NCI-H2227 (cell line): ENCODE results near the gene E2F2.
A peak's percentile ranks its signal among the peaks of the same experiment; 100 is the strongest.

ENCODE experiments used
- DNase-seq: peaks from one replicate; lab custom pipeline; 2025; ENCODE audit not compliant: unreplicated experiment; lab: John Stamatoyannopoulos, UW

E2F2 gene

DNA sequence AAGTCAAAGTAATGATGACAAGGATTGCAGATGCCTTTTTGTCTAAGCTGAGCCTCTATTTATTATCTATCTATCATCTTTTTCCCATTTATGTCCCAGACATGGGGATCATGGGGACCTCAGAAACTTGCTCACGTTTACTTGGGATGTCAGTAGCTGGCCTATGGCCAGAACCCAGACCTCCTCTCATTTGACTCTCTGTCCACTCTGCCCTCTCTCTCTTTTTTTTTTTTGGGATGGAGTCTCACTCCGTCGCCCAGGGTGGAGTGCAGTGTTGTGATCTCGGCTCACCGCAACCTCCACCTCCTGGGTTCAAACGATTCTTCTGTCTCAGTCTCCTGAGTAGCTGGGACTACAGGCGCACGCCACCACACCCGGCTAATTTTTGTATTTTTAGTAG lies 32.0 kb upstream of the E2F2 start:
- no peak for DNase-seq

DNA sequence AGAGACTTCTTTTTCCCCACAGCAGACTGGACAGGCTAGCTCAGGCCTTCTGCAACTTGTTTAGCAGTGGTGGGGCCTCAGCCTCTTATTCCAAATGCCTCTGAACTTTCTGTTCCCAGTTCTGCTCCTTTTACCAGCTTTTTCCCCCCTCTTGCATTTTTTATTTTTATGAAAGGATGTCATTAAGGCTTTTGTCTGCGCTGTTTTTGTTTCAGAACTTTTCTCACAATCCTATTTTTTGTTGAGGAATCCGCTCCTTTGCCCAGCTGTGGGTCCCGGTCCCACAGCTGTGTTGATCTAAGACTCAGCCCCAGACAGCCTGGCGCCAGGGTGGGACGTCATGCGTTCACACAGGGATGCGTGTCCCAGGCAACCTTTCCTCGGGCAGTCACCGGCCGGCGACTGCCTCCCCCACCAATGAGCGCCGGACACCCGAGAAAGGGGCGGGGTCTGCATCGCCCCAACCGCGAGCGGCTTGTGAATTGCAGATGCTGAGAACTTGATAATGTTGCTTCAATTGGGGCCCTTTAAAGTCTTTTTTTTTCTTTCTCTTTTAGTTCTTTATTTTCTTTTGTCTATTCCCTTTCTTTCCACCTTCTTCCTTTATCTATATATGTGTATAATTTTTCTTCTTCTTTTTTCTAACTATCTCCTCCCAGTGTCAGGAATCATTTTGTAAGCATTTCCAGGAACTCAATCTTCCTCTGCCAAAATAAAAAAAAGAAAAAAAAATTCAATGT lies 31.3 kb upstream of the E2F2 start:
- DNase-seq, result peak; percentile 96

DNA sequence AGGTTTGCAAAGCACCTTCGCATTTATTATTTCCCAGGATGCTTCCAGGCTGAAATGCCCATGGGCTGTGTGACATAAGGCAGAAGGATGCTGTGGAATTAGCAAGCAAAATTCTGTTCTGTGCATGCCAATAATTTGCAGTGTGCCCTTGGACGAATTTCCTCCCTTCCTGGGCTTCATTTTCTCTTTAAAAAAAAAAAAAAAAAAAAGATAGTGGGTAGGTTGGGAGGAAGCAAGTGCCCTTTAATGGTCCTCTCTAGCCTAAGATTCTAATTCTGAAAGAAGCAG lies 30.7 kb upstream of the E2F2 start:
- DNase-seq, result no peak

DNA sequence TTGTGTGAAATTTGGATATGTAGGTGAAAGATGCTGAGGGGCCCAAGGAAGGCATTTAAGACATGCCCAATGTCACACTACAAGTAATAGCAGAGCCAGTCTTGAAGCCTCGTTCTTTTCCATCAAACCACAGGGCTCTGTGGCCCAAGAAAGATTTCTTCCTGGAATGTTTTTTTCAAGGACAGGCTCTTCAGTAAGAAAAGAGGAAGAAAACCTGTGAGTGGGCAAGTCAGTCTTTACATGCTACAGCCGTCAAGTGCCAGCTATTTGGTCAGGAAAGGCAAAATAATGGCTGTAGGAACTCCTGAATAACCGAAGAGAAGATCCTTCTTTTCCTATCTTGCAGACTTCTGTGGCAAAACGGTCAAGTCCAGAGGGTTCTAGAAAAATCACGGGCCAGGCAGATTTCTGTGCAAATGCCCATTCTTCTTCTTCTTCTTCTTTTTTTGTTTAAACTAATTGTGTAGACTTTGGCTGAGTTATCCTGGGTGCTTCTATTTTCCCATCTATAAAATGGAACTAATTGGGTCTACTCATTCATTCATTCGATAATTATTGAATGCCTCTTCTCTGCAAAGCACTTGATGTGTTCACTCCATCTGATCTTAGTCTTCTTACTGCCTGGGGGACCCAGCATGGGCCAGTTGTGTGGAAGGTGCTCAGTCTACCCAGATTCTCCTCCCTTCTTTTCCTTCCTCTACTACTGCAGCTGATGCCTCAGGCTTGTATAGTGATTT lies 30.2 kb upstream of the E2F2 start:
- no peak for DNase-seq

DNA sequence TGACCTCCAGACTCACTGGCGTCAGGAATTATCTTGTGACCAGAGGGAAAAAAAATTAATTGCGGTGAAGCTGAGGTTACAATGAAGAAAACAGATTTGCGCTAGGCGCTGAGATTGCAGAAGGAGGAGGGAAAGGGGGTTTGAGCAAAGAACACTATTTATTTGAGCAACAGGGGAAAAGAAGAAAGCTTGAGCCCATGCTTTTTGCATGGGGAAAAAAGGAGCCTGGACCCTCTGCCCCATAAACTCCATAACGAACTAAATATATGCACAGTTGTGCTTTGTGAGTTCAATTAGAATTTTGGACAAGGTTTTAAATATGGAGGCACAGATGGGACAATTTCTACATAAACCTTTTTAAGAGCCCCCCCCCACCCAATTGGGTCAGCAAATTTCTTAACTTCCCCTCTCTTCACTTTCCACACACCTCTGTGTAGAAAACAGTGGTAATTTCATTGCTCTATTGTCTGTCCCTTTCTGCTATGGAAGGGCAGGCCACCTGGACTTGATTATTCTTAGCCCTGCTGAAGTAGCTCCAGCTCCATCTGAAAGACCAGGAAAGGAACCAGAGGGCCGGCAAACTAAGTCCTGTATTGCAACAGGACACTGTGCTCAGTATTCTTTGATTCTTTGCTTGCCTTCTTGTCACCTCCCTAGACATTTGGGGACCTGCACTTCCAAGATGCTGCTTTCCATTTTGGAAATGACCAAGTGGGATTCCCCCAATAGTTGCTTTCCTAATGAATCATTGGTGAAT lies 29.1 kb upstream of the E2F2 start:
- DNase-seq, result peak; percentile 85

DNA sequence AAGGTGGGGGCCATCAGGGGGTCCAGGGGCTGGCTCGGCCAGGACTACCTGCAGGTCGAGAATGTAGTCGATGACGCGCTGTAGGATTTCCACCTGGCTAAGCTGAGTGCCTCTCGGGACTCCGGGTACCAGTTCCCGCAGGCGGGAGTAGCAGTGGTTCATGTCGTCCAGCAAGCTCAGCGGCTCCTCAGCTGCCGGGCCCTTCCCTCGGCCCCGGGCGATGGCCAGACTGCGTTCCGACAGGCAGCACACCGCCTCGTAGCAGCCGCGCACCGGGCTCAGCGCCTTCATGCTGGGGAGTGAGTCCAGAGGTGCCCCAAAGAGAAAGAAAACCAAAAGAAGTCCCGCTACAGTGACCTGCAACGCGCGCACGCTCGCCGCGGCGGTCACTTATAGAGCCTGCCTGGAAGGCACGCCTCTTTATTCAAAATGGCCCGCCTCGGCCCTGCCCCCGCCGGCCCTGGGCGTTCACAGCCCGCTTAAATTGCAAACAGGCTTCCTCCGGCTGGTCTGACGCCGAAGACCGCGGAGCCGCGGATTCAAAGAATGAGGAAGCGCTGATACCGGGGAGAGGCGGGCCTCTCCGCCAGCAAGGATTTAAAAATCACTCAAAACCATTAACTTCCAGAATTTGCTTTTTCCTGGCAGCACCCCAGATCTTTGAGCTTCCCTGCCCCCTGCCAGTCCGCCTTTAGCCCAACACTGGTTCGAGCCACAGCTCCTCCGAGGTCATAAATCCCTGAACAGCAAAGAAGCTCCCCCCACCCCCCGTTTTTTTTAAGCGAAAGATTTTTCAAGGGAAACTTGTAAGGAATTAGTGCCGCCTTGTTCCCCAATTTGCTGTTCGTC lies 28.3 kb upstream of the E2F2 start, which contains the start of gene ID3:
Gene ID3 (minus strand): TSS at position 366 of the 849 bp plus-strand sequence. CDS start 75 bp downstream, at position 291.
- DNase-seq, result peak; percentile 98

DNA sequence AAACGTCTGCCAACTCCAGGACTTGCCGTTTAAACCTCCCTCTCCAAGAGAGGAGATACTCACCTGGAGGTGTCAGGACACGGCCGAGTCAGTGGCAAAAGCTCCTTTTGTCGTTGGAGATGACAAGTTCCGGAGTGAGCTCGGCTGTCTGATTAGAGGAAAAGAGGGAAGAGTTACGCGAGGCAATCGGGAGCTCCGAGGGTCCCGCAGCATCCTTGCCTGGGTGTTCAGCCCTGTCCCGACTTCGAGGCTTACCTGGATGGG lies 27.8 kb upstream of the E2F2 start:
- DNase-seq, result no peak

DNA sequence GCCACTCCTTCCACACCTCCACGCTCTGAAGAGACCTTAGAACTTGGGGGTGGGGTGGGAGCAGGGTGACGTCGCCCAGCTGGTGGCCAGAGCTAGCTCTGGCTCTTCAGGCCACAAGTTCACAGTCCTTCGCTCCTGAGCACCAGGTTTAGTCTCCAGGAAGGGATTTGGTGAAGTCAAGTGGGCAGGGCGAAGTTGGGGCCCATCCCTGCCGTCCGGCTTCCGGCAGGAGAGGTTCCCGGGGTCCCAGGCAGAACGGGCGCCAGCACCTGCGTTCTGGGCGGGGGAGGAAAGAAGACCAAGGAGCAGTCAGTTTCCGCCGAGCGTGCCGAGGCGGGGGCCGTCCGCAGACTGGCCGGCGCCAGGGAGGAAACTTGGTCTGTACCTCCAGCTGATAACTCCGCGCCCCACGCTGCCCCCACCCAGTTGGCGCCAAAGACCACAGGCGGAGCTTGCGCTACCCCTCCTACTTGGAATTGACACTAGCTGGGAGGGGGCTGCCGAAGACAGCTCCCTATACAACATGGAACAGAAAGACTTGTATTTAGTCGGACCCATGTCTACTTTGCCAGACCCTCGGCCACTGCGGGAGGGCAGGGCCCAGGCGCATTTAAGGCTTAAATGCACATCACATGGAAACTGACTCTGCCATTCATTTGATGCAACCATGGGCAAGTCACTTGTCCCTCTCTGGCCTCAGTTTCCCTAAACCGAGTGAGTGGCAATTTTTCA lies 27.3 kb upstream of the E2F2 start:
- peak; percentile 67 for DNase-seq

DNA sequence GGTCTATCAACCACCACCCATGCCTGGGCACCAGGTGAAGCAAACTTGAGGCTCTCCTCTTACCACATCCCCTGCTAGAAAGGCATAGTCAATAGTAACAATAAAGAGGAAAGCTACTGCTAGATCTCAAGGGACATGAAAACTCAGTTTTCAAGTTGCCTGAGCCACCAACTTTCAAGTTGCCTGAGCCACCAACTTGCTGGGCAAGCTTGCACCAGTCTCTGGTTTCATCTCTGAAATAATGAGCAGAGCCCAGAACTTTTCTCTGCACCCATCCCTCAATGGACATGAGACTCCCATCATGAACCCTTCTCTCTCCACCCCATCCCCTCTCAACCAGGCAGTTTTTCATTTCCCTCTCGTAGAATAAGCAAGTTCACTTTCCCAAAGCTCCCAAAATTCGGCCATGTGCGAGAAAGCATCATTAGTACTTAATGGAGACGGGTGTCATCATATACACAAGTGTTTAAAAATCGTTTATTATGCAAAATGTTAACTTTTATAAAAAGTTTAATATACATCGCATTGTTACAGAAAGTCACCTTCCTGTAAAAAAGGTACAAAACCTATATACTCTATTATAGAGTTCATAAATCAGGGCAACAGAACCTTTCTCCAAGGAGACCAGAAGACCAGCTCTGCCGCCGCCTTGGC lies 26.6 kb upstream of the E2F2 start:
- no peak for DNase-seq

DNA sequence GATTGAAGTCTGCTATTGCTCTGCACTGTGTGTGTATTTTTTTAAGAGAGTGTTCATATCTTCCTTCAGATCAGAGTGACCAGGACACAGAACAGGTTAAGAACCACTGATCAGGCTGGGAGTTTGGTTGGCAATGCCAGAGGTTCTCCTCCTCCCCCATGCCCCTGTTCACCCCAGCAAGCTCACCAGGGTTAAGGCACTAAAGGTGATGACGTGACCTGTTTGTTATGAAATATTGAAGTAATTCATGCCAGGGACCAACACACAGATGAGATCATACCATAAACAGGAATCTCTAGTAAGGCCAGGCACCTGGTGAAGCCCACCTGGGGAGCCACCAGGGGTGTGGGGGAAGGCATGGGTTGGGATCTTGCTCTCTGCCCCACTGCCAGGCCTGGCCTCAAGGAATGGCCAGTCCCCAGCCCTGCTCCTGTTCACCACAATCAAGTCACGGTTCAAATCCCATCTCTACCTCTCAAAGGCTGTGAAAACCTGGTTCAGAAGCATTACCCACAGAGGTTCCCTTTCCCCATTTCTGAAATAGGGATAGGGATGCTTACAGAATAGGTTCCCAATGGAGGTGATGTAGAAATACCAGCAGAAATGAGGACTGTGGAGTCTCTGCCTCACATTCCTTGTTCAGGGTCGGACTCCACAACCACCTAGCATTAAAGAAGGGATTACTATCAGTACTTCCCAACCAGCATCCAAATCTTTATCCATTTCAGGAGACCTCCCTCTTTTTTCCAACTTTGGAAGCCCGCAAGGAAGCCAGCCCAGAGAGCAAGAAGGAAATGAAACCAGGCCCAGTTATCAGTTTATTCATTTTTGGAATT lies 25.8 kb upstream of the E2F2 start:
- no peak for DNase-seq

DNA sequence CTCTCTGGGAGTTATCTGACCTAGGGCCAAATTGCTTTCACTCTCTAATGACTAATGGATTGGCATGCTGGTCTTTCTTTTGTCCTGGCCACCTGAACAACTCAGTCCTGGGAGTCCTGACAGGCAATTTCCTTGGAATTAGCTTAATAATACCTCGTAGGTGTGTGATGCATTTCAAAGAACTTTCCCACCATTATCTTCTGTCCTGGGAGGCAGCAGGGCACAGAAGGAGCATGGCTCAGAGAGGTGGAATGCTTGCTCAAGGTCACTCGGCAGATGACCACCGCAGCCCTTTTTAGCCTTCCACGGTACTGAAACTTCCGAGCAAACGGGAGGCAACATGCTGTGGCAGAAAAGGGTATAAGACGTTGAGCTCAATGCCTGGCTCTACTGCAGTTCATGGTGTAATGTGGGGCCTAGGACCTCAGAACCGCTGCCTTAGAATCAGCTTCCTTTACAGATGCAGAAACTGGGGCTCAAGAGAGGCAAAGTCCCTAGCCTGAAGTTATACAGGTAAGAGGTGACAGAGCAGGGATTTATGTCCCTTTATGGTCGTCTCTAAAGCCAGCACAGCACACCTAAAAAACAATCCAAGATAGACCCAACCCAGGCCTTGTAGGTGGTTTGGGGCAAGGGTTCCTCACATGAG lies 25.1 kb upstream of the E2F2 start:
- DNase-seq, result peak; percentile 64

DNA sequence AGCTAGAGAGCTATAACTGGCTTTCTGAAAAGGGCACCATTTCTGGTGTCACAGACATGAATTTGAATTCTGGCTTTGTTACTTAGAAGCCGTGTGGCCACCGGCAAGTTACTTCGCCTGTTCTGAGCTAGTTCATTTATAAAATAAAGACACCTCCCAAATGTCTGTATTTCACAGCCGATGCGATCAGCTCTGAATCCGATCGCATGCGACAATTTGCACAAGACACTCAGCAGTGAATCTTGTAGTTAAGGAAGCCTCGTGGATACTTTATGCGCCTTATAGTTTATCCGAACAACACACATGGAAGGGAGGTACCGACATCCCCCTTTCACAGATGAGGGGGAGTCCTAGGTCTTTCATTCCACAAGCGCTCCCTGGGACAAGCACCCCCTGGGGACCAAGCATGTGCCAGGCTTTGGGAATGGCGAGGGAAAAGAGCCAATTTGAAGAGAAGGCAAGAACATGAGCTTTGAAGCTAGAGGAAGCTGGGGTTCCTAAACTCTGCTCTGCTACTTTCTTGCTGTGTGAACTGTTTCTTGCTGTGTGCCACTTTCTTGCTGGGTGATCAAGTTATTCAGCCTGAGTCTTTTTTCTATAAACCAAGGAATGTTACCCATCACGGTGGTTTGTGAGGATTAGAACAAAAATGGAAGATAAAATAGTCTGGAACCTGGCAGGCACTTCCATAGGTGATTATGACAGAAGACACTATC lies 24.4 kb upstream of the E2F2 start:
- peak; percentile 59 for DNase-seq

DNA sequence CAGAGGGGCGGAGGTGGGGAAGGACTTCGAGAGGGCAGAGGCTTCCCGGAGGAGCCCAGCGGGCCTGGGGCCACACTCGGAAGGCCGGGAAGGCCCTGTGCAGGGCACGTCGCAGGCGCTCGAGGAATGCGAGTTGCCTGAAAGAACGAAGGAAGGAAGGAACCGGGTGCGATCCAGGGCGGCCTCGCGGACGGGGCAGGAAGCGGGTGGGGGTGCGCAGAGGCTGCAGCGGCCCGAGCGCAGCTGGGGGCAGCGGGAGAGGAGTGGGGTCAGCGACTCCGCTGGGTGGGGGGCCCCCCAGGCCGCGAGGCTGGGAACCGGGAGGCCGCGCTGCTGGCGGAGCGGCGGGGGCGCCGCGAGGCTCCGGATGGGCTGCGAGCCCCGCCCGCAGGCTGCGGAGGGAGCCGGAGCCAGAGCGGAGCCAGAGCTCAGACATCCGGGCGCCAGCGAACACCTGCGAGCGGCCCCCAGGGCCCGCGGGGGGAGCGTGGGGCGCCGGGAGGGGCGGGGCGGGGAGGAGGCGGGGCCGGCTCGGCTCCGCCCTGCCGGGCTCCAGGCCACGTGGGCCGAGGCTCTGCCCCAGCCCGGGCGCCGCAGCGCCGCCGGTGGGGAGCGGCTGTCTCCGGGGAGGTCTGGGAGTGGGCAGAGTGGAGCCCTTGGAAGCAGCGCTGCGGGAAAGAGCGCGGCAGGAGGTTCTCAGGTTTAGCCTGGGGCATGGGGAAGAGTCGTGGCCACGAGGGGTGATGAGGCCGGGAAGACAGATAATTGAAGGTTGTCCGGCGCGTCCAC lies 23.6 kb upstream of the E2F2 start:
- DNase-seq, result peak; percentile 95

DNA sequence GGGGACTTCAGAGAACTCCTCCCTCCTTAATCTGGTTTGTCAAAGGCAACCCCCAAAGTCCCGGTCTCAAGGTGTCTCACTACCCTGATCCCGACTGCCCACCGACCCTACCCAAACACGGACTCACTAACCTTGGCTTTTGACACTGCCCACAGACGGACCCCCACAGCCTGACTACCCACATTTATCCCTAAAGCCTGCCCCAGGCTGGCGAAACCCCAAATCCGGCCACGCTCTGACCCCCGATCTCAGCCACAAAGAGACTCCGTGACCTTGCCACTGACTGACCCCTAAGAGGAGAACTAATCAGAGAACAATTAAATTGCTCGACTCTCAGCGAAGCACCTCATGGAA lies 23.1 kb upstream of the E2F2 start:
- DNase-seq, result no peak

DNA sequence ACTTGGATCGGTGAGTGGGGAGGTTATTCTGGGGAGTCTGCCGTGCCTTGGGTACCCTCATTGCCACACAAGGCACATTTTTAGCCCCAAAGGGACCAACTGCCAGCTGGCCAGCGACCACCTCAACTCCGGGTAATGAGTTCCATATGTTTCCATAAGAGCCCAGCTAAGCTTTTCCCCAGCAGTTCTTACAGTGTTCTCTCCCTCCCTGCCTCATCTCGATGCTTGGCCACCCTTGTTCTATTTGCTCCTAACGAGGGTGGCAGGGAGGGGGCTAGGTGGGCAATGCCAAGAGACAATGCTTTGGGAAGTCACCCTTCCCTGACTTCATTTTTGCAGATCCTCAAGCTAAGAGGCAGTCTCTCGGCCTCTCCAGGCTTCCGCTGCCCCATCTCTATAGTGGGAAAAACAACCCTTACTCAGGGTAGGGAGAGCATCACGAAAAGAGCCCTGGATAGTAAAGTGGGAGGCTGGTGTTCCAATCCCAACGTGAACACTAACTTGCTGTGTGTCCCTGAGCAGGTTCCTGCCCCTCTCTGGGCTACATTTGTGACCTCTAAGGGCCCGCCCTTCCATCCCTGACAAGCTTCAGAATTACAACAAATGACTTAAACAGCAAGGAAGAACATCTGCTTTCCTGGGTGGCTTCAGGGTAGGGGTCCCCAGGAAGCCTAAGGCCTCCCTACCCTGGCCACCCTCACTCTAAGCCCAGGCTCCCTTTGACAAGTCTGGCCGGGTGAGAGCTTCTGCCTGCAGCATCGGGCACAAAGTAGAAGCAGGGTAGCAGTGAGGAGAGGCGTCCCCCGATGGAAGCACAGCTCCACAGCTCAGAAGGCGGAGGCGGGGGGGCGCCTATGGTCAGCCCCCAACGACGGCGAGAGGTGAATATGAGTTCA lies 22.4 kb upstream of the E2F2 start:
- DNase-seq, result peak; percentile 46

DNA sequence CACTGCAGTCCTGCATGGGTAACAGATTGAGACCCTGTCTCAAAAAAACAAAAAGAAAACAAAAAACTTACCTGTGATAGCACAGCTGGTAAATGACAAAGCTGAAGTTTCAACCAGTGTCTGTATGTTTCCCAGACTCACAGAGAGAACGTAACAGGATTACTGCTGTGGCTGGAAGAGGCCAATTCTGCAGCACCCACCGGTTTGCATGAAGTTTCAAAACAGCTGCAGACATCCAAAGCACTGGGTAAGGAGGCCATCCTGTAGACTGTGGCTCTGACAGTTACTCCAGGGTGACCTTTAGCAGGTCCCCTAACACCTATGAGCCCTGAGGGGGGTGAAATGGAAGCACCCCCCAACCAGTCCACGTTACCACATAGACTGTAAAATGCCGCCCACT lies 20.8 kb upstream of the E2F2 start:
- no peak for DNase-seq
